Measurements from ENCODE around the gene TPGS1. TPM values are rescaled to one million over a fixed set of nuclear protein-coding genes. Genes with fewer than 3 reads are reported as not detected.

The TPGS1 gene, protein sequence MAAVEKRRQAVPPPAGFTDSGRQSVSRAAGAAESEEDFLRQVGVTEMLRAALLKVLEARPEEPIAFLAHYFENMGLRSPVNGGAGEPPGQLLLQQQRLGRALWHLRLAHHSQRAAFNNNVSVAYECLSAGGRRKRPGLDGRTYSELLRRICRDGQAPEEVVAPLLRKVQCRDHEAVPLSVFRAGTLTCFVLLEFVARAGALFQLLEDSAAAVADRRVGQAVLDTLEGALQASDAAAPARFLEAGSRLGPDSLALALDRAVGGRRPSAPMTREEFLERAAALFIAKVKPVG
- polyA plus RNA-seq (ENCODE audit: insufficient read length in 10 of 10), result 10 to 100 TPM in 2 of 10 donors, 1 to 10 TPM in 8; 3.2 to 11.4 (median 6.1) TPM
- long read RNA-seq, donor 1, transcript TPGS1-201 (2 exons, 1,114 nt), result major isoform, 6 of 7 reads
- long read RNA-seq, donor 1, partial matches to known transcripts, result 0 of 7 reads
- long read RNA-seq, donor 1, other reads (novel, unspliced or antisense), result 0 of 7 reads
- long read RNA-seq, donor 2, partial matches to known transcripts, result 0 of 4 reads
- long read RNA-seq, donor 2, other reads (novel, unspliced or antisense), result 0 of 4 reads
- long read RNA-seq, donor 3, result 0 reads
- long read RNA-seq, donor 4, transcript TPGS1-201 (2 exons, 1,114 nt), result major isoform, 5 of 5 reads
- long read RNA-seq, donor 4, partial matches to known transcripts, result 0 of 5 reads
- long read RNA-seq, donor 4, other reads (novel, unspliced or antisense), result 0 of 5 reads
- long read RNA-seq, donor 5, transcript TPGS1-201 (2 exons, 1,114 nt), result major isoform, 11 of 18 reads
- long read RNA-seq, donor 5, partial matches to known transcripts, result 0 of 18 reads
- long read RNA-seq, donor 5, other reads (novel, unspliced or antisense), result 6 of 18 reads
- long read RNA-seq, donor 6, transcript TPGS1-201 (2 exons, 1,114 nt), result major isoform, 21 of 27 reads
- long read RNA-seq, donor 6, partial matches to known transcripts, result 0 of 27 reads
- long read RNA-seq, donor 6, other reads (novel, unspliced or antisense), result 6 of 27 reads
- long read RNA-seq, donor 7, transcript TPGS1-201 (2 exons, 1,114 nt), result major isoform, 8 of 9 reads
- long read RNA-seq, donor 7, partial matches to known transcripts, result 0 of 9 reads
- long read RNA-seq, donor 7, other reads (novel, unspliced or antisense), result 0 of 9 reads
- long read RNA-seq, donor 8, transcript TPGS1-201 (2 exons, 1,114 nt), result major isoform, 6 of 6 reads
- long read RNA-seq, donor 8, partial matches to known transcripts, result 0 of 6 reads
- long read RNA-seq, donor 8, other reads (novel, unspliced or antisense), result 0 of 6 reads
- long read RNA-seq, donor 9, result 0 reads

DNA sequence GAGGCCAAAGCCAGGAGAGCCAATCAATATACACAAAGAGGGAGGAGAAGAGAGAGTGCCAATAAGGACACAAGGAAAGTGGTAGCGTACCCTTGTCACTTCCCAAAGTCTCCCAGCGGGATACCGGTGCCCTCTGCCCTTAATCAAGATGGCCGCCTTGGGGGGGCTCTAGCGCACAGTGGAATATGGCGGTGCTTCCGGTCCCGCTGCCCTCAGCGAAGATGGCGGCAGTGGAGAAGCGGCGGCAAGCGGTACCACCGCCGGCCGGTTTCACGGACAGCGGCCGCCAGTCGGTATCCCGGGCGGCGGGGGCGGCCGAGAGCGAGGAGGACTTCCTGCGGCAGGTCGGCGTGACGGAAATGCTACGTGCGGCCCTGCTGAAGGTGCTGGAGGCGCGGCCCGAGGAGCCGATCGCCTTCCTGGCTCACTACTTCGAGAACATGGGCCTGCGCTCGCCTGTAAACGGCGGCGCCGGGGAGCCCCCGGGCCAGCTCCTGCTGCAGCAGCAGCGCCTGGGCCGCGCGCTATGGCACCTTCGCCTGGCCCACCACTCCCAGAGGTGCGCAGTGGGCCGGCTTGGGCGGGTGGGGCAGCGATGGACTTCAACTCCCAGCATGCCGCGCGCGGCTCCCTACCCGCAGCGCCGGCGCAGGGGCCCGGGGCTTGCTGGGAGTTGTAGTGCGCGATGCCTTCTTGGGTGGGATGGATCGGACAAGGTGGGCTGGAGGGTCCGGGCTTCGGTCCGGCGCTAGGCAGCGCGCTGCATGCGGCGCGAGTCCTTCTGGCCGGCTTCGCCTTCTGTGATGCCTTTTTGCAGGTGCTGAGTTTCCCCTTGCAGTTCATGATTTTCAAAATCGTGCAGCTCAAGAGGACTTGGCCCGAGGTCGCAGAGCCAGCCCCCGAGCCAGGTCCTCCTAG is at the start of gene TPGS1:
TSS of gene TPGS1 (plus strand) at position 212 of the 918 bp plus-strand sequence. CDS start at position 222, 10 bp downstream.
- DNase-seq, result peak; percentile 75 to 97 (median 85)

DNA sequence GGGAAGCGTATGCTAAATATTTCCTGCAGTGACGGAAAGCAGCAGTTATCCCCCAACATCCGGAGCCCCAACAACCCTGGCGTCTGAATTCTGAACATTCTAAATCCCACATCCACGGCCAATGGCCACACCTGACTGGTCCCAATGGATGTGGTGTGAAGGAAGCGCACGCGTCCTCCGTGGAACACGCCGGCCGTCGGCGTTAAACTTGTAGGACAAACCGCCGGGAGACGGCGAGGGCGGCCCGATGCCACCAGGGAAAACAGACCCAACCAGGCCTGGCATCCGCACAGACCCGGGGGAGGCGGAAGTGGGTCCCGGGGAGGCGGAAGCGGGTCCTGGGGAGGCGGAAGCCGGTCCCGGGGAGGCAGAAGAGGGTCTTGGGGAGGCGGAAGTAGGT is 49.7 kb upstream of the TPGS1 start:
- DNase-seq, result no peak

DNA sequence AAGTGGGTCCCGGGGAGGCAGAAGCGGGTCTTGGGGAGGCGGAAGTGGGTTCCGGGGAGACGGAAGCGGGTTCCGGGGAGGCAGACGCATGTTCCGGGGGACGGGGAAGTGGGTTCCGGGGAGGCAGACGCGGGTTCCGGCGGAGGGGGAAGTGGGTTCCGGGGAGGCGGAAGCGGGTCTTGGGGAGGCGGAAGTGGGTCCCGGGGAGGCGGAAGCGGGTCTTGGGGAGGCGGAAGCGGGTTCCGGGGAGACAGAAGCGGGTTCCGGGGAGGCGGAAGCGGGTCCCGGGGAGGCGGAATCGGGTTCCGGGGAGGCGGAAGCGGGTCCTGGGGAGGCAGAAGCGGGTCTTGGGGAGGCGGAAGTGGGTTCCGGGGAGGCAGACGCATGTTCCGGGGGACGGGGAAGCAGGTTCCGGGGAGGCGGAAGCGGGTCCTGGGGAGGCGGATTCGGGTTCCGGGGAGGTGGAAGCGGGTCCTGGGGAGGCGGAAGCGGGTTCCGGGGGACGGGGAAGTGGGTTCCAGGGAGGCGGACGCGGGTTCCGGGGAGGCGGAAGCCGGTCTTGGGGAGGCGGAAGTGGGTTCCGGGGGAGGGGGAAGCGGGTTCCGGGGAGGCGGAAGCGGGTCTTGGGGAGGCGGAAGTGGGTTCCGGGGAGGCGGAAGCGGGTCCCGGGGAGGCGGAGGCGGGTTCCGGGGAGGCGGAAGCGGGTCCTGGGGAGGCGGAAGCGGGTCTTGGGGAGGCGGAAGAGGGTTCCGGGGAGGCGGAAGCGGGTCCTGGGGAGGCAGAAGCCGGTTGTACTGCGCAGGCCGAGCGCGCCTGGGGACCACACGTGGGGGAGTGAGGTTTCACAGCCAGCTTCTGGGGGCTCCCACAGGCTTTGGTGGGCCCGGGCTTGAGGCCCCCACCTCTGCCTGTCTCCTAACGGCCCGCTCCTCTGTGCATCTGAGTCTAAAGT is 48.9 kb upstream of the TPGS1 start:
- DNase-seq, result no peak

DNA sequence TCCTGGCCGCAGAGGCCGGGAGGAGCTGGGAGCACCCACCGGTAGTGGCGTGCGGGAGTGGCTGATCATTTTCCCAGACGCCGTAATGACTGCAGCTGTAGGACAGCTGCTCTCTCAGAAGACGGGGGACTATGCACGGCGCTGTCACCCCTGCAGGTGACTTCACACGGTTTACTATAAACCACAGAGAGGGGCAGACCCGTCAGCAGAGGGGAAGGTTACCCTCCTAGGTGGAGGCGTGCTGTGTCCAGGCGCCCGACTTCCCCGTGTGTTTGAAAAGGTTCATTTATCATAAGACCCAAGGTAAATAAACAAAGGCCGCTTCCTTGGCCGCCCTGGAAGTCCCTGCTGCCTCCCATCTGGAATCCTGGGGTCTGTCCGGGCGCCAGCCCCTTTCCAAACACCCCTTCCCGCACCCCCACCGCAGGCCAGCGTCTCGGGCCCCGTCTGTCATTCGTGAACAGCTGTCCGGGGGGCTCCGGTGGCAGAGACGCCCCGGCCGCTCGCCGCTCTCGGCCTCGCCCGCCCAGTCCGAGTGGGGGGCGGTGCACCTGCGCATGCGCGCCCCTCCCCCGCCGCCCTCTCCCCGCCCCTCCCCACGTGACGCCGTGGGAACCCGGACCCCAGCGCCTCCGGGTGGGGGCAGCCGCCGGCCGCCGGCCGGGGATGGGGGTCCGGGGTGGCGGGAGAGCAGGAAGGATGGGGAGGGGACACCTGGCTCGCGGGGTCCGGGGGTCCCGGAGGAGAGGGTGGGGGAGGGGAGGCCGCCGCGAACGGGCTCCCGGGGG is 47.4 kb upstream of the TPGS1 start:
- peak in 2 of 3 donors; percentile 81 to 91 for DNase-seq

DNA sequence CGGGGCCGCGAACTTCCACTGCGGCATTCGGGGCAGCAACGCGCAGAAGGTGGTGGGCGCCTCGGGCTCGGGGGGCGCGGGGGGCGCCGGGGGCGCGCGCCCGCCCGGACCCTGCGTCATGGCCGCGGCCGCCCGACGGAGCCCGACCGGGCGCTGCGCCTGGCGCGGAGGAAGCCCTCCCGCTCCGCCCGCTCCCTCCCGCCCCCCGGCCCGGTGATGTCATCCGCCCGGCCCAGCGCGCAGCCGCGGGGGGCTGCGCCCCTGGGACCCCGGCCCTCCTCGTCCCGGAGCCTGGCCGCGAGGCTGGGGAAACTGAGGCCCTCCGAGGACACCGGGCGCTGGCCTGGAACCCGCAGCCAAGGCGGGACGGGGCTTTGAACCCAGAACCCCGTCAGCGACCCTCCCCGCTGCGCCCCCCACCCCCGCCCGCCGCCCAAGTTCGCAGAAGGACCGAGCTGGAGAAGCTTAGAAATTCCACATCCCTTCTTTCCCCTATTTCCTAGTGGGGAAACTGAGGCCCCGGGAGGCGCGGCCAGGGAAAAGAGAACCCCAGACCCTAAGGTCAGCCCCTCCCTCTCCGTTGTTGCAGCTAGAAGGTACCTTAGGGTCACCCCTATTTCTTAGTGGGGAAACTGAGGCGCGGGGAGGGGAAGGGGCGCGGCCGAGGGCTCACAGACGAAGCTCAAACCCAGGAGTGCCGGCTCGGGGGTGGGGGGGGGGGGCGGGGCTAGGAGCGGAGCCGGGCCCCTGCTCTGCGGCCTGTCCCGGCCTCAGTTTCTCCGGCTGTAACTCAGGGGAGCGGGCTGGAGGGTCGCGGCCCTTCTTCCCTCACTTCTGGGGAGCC is 46.2 kb upstream of the TPGS1 start, which contains the start of gene SHC2:
TSS of gene SHC2 (minus strand) at position 157 of the 844 bp plus-strand sequence. CDS start at position 120, 37 bp downstream.
- peak in 2 of 3 donors; percentile 74 to 83 for DNase-seq

DNA sequence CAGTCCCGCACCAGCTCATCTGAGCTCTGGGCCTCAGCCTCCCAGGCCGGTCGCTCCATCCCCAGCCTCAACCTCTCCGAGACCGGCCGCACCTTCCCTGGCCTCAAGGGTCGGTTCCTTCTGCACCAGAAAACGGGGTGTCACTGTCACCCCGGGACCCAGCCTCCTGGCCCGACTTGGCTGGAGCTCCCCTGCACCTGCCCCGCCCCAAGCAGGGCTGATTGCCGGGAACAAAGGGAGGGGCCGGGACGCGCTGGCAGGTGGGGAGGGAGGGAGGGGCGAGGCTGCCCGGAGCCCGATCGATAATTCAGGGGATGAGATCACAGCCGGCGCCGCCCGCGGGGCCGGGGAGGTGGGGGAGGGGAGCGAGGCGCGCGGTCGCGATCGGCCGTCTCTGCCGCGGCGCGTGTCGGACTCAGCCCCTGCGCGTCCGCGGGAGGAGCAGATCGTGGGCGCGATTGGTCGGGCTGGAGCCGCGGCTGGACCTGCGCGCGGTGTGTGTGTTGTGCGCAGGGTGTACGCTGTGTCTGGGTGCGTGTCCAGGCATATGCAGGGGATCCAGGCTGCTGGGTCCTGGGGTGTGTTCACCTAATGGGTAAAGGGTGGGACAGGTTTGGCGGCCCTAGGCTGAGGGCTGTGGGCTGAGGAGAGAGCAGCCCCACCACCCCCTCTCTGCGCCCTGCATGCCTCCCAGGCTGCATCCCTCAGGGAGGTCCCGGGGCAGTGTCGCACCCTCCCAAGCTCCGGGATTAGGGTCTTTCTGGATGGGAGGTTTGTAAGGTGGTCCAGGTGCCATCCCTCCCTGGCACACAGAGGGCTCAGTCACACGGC is 45.4 kb upstream of the TPGS1 start:
- DNase-seq, result peak in 1 of 3 donors; percentile 64

DNA sequence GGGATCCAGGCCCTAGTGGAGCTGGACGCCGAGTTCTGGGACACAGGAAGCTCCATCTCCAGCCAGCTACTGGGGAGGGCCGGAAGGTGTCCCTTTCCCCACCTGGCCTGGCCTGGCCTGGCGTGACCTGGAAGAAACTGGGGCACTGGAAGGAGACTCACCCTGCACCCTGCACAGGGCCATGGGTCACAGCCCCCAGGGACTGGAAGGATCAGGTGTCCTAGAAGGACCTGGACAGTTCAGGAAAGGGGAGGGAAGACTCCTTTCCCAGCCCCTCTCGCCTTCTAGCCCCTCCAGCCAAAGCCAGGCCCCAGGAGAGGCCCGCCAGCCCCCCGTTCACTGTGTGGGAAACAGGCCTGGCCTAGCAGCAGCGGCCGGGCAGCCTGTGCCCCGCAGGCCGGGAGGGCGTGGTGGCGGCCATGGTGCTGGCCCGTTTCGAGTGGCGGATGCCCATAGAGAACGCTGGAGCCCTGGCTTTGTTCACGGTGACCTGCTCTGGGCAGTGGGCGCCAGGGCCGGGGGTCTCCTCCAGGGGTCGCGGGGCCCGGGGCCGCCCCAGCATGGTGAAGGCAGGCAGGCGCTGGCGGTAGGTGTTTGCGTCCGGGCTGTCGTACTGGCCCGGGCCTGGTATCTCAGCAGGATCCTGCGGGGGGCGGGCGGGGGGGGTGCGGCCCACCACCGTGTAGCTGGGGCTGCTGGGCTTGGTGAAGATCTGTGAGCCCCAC is 43.7 kb upstream of the TPGS1 start:
- no peak for DNase-seq

DNA sequence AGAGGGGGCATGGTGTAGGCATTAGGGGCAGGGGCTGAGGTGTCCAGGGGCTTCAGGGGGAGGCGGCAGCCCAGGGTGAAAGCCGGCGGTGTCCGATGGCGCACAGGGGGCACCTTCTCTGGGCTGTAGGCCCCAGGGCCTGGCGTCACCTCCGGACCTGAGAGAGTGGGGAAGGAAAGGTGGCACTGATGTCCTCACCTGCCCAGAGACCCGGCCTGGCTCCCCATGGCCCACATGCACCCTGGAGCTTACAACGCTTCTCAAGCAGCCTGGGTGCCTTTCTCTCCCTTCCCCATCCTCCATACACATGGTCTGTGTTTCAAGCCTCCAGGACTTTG is 43.1 kb upstream of the TPGS1 start:
- no peak for DNase-seq

DNA sequence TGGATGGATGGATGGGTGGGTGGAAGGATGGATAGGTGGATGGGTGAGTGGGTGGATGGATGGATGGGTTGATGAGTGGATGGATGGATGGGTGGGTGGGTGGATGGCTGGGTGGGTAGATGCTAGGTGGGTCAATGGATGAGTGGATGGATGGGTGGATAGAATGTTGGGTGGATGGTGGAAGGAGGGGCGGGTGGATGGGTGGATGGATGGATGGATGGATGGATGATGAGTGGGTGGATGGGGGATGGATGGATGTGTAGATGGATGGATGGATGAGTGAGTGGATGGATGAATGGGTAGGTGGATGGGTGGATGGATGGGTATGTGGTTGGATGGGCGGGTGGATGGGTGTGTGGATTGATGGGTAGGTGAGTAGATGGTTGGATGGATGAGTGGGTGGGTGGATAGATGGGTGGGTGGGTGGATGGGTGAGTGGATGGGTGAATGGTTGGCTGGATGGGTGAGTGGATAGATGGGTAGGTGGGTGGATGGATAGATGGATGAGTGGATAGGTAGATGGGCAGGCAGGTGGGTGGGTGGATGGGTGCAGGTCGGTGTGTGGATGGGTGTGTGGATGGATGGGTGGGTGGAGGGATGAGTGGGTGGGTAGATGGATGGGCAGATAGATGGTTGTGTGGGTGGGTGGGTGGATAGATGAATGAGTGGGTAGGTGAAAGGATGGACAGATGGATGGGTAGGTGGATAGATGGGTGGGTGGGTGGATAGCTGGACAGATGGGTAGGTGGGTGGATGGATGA is 42.1 kb upstream of the TPGS1 start:
- DNase-seq, result no peak

DNA sequence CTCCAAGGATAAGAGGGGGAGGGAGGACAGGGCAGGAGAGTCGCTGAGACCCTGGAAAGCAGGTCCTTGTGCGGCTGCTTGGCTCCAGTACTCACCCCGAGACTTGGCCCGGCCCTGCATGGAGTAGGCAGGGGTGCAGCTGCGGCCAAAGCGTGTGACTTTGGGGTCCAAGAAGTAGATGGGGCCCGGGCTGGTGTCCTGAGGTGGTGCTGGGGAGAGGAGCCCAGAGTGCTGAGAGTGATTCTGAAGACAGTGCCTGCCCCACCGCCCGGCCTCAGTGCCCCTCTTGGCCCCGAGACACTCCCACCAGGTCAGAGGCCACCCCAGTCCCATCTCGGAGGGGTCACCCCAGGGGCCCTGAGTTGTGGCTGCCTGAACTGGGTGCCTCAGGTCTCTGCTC is 39.7 kb upstream of the TPGS1 start:
- no peak for DNase-seq

DNA sequence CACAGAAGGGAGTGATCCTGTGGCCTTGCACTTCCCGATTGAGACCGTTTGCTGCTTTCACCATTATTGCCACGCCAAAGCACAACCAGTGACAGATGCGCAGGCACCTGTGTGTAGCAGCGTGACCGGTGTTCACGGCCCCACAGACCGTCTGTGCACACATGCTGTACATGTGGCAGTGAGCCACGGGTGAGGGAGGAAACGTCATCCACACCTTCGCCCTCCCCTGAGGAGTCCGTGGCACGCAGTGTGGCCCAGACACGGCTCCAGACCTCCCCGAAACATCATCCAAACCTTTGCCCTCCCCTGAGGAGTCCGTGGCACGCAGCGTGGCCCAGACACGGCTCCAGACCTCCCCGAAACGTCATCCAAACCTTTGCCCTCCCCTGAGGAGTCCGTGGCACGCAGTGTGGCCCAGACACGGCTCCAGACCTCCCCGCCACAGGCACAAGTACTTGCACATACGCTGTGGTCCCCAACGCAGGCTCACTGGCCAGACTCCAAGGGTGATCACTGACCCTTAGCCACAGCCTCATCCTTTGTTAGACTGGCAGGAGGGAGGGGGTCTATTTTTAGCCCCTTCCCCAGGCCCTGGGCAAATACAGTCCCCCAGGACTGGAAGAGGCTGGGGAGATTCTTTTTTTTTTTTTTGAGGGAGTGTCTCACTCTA is 38.6 kb upstream of the TPGS1 start:
- no peak for DNase-seq

DNA sequence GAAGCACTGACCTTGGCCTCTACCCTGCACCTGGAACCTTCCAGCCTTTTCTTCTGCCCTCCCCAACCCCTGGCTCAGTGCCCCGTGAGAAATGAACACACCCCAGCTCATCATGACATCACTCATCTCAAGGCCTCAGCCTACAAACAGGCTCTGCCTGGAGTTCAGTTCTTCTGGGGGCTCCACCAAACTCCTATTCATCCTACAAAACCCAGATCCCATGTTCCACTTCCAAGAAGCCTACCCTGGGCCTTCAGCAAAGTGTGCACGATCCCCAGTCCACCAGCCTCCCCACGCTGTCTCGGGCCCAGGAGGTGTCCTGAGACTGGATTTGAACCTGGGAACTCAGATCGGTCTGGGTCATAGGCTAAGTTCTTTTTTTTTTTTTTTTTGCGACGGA is 37.5 kb upstream of the TPGS1 start:
- no peak for DNase-seq

DNA sequence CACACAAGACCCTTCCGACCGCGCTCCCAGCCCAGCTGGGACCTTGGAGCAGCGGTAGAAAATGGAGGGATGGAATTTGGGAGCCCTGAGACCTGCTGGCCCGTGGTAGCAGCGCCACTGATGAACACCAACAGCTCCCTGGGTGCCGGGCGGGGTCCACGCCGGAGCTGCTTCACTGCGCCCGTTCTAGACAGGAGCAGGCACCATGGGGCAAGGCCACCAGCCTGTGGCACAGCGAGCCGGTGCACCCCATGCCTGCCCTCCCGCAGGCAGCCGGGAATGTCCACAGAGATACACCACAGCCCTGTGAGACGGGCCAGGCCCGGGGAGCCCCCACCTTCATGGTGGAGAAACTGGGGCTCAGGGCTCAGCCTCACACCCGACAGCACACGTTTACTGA is 36.6 kb upstream of the TPGS1 start:
- DNase-seq, result no peak

DNA sequence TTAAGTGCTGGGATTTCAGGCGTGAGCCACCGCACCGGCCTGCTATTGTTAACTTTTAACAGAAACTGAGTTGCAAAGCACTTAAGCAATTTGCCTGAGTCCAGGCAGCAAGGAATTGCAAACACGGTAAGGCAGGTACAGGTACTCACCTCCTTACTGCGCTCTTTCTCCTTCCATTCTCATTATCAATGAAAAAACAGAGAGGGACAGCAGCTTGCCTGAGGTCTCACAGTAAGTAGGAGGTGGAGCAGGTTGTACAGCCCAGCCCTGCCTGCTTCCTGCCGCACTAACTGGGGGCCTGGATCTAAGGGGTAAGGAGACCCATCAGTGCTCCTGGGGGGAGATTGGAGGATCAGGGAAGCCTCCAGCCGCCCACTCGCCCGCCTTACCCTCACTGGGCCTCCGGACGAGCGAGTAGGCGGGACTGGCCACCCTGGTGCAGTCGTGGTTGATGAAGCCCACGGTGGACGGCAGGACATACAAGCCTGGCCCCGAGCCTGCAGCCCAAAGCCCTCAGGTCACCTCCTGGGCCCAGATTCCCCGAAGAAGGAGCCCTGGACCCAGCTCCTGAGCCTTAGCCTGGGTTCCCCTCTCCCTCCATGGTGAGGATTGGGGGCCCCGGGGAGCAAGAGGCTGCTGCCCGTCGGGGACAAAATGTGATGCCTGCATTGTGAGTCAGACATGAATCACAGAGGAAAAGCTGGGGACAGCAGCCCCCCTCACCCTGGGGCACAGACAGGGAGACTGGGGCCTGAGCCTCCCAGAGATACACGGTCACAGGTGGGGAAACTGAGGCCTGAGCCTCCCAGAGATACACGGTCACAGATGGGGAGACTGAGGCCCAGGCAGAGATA is 35.1 kb upstream of the TPGS1 start:
- DNase-seq, result no peak
